Stimulated activated CD8-positive, alpha-beta memory T cell treated with anti-CD3 and anti-CD28 coated beads, Interleukin-12 subunit alpha, Interleukin-12 subunit beta, amount 100 ng/mL, for 1 hour (primary cell): Measurements from ENCODE around the gene FCSK.

Source experiments
- DNase-seq: peaks from one replicate; pipeline ENCODE4 v3.0.0-alpha.2; 2020; ENCODE audit warnings: low read depth

FCSK gene

DNA sequence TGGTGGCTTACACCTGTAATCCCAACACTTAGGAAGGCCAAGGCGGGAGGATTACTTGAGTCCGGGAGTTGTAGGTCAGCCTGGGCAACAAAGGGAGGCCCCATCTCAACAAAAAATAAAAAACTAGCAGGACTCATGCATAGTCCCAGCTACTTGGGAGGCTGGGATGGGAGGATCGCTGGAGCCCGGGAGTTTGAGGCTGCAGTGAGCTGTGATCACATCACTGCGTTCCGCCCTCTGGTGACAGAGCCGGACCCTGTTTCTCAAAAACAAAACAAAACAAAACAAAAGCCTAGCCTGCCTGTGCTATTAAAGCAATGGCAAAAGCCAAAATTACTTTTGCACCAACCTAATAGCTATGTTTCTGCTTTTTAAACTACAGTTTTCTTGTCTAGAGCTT, 1.5 kb downstream of the FCSK start:
- DNase-seq: no peak

- no peak for DNase-seq
Measured at GRCh38 chr16:70457446-70458166, 3.2 kb downstream of the FCSK start.

DNA sequence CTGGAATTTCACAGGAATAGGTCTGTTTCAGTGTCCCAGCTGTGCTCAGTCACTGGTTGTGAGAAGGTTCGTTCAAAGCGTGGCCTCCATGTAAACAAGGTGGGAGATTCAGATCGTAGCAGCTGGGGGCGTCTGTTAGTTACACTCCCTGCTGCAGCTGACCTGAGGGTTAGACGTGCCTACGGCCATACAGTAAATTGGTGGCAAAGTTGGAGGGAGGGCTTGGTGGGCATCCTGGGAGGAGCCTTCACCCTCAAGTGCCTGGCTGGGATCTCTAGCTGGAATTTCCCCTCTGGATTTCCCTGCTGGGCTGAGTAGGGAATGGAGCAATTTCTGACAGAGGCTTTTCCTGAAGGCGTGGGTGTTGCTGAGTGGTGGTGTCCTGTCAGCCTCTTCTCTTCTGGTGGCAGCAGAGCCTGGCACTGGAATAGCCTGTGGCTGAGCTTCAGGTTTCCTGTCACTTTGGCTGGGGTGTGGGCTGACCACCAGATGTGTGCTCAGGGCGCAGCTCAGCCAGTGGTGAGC, 6.4 kb downstream of the FCSK start:
- no peak for DNase-seq

- no peak for DNase-seq
Measured at GRCh38 chr16:70463235-70463634, 8.8 kb downstream of the FCSK start.

GRCh38 chr16:70465999-70466804, 11.8 kb downstream of the FCSK start:
- no peak for DNase-seq

DNA sequence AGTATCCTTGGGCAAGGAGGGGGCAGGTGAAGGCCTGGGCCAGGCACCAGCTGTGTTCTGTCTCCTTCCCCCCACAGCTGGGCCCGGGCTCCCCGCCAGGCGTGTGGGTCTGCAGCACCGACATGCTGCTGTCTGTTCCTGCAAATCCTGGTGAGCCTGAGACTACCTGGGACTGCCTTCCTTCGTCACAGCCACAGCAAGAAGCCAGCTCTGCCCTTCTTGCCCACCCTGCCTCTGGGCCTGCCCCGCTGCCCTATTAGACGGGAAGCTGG, 12.3 kb downstream of the FCSK start:
- DNase-seq: no peak

- DNase-seq: no peak
Measured at GRCh38 chr16:70467113-70467512, 12.7 kb downstream of the FCSK start.

GRCh38 chr16:70467608-70468007, 13.2 kb downstream of the FCSK start:
- no peak for DNase-seq

GRCh38 chr16:70468776-70469525, 14.6 kb downstream of the FCSK start:
- DNase-seq: no peak

GRCh38 chr16:70470141-70470926, 15.9 kb downstream of the FCSK start:
- no peak for DNase-seq

DNA sequence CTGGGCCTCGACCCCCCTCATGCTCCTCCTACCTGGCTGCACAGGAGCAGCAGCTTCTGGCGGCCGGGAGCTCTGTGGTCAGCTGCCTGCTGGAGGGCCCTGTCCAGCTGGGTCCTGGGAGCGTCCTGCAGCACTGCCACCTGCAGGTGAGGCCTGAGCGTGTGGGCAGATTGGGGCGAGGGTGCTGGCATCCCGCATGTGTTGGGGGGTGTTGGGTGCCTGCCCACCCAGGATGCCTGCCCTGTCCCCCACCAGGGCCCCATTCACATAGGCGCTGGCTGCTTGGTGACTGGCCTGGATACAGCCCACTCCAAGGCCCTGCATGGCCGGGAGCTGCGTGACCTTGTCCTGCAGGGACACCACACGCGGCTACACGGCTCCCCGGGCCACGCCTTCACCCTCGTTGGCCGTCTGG, 16.5 kb downstream of the FCSK start:
- DNase-seq: no peak

- DNase-seq: no peak
Measured at GRCh38 chr16:70472786-70473433, 18.5 kb downstream of the FCSK start.

DNA sequence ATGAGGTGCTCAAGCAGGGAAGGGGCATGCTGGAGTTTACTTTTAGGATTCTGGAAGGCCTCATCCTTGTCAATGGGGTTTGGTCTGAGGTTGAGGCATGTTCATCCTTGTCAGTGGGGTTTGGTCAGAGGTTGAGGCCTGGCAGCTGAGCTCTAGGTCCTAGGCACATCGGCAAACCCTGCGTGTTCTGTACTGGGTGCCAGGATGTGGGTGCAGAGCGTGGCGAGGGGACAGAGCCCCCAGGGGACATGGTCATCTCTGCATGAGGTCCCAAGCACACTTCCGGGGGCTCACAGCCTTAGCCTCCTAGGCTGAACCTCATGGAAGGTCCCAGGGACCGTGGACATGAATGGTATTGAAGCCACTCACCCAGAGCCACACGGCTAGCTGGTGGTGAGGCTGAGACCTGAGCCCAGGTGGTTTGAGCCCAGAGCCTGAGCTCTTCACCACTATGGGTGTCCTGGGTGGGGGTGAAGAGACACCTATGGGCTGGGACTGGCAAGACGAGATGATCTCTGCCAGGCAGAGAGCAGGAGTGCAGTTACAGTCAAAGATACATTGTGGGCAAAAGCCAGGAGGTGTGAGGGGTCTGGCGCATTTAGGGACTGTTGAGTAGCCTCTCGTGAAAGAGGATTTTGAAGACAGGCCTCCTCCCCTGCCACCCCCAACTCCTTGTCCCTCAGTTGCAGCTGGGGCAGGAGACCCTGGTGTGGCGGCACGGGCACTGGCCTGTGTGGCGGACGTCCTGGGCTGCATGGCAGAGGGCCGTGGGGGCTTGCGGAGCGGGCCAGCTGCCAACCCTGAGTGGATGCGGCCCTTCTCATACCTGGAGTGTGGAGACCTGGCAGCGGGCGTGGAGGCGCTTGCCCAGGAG, 19.3 kb downstream of the FCSK start:
- no peak for DNase-seq

GRCh38 chr16:70474320-70475053, 20.1 kb downstream of the FCSK start:
- DNase-seq: no peak

DNA sequence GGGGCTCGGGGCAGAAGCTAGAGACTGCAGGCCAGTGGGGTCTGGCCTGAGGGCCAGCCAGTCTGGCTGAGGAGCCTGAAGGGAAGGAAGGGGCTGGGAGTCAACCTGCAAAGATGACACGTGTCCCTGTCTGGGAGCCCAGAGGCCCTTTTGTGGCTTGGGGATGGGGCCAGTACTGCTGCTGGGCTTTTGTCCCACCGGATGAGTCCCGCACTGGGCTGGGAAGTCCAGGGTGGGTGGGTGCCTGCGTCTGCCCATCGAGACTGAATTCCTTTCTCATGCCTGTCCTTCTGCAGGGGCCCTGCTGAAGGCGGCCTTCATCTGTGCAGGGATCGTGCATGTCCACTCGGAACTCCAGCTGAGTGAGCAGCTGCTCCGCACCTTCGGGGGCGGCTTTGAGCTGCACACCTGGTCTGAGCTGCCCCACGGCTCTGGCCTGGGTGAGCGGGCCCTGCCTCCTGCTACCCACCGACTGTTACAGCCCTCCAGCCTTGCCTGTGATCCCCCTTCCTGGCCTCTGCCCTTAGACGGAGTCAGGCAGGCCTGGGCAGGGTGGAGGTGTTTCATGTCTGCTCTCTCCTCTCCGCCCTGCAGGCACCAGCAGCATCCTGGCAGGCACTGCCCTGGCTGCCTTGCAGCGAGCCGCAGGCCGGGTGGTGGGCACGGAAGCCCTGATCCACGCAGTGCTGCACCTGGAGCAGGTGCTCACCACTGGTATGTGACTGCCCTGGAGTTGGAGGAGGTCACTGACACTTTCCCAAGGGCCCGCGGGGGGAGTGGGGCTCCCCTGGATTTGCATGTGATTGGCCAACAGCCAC, 20.9 kb downstream of the FCSK start:
- DNase-seq: no peak

DNA sequence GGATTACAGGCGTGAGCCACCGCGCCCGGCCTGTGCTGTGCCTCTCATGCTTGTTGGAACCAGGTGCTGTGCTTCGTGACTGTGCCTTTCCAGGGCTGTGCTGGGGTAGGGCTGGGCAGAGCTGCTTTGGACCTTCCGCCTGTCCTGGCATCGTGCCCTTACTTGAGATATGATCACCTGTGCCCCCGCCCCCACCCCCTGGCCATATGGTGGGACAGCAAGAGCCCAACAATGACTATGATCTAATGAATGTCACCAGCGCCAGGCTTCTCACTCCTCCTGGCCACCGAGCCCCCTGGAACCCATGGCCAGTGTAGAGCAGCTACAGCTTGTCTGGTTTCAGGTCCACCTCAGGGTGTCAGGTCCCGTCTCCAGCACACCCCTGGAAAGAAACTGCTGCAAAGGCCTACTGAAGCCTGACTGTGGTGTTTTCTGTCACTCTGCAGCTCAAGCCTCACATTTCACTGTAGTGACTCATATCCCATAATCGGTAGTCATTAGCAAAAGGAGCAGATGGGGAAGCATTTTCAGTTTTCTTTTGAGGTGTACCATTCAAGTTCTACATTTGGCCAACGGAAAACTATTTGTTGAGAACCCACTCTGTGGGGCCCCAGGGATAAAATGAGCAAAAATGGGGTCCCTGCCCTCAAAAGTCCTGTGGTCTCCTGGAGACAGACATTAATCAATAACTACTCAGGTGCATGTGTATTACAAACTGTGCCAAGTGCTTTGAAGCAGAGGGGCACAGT, 22.1 kb downstream of the FCSK start:
- DNase-seq: no peak

DNA sequence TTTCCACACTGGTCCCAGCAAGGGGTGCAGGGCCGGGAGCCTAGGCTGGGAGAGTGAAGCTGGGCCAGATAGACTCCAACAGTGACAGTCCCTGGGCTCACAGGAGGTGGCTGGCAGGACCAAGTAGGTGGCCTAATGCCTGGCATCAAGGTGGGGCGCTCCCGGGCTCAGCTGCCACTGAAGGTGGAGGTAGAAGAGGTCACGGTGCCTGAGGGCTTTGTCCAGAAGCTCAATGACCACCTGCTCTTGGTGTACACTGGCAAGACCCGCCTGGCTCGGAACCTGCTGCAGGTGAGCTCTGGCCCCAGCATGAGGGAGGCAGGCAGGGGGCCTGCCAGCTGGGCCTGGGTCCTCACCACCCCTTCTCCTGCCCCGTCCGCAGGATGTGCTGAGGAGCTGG, 23.8 kb downstream of the FCSK start:
- no peak for DNase-seq

GRCh38 chr16:70478912-70479341, 24.5 kb downstream of the FCSK start:
- DNase-seq: no peak
